GM12872 (cell line): ENCODE measurements around the gene USH2A.

ENCODE experiments used
- TF ChIP-seq, protein P1 (sequence below): IDR thresholded peaks from 3 replicates; pipeline ENCODE4 v1.5.1; 2011; ENCODE audit warnings: low read depth, mild to moderate bottlenecking, low read length, moderate library complexity; ENCODE audit not compliant: insufficient read depth

Gene USH2A

DNA sequence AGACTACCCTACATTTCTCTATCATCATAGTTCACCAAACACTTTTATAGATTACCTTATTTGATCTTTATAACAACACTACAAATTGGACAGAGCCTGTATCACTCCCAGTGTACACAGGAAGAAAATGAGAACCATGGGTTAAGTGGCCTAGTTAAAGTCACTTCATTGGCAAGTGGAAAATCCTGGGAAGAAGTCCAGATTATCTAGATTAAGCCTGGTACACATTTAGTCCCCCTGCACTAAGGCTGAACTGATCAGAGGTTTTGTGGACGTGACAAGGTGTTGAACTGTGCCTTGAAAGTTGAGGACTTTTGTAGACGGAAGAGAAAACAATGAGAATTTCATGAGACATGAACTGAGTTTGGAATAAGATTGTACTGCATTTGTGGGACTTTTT, 7.5 kb upstream of the USH2A start:
- TF ChIP-seq, protein P1, sequence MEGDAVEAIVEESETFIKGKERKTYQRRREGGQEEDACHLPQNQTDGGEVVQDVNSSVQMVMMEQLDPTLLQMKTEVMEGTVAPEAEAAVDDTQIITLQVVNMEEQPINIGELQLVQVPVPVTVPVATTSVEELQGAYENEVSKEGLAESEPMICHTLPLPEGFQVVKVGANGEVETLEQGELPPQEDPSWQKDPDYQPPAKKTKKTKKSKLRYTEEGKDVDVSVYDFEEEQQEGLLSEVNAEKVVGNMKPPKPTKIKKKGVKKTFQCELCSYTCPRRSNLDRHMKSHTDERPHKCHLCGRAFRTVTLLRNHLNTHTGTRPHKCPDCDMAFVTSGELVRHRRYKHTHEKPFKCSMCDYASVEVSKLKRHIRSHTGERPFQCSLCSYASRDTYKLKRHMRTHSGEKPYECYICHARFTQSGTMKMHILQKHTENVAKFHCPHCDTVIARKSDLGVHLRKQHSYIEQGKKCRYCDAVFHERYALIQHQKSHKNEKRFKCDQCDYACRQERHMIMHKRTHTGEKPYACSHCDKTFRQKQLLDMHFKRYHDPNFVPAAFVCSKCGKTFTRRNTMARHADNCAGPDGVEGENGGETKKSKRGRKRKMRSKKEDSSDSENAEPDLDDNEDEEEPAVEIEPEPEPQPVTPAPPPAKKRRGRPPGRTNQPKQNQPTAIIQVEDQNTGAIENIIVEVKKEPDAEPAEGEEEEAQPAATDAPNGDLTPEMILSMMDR, result no peak

DNA sequence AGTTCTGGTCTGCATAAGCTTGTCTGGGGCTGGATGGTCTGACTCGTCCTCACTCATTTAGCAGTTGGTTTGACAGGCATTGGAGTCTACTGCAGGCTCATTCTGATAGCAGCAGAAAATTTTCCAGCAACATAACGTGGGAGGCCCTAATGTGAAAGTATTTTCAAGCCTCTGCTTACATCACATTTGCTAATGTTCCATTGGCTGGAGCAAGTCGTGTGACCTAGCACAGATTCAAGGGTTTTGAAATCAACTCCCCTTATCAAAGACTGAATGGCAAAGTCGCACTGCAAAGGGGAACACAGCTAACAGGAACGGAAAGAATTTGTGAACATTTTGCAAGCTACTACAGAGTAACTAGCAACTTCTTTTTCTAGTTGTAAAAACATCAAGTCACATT, 2.3 kb upstream of the USH2A start:
- TF ChIP-seq, protein P1, result no peak

DNA sequence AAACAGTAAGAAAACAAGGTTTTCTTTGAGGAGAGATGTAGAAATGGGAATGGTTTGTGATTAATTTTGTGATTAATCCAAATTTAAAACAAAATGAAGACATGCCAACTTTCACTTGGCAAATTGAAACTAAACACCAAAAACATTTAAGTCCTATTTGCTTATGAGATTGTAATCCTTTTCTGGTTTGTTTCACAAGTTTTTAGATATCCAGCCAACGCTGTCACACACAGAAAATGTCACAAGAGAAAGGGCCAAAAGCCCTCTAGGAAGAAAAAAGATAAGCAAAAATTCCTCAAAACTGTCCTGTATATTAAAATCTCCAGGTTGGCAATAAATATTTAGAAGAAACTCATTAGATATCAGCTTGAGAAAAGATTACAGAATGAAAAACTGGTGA, 2.5 kb downstream of the USH2A start:
- TF ChIP-seq, protein P1, result no peak

DNA sequence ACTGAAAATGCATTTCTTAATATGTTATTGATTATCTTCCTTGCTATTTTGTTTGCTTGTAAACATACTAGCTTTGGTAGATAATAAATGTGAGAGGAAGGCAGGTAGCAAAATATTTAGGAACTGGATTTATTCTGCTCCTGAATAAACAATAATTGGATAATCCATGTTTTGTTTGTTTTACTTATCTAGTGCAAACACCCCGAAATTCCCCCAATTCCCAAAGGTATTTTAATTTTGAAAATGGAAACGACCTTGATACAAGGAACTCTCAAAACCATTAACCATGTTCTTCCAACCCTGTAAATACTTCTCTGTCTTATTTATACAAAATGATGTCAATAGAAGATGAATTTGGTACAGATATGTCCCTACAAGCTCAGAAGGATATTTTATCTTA, 3.0 kb downstream of the USH2A start:
- TF ChIP-seq, protein P1, result no peak

DNA sequence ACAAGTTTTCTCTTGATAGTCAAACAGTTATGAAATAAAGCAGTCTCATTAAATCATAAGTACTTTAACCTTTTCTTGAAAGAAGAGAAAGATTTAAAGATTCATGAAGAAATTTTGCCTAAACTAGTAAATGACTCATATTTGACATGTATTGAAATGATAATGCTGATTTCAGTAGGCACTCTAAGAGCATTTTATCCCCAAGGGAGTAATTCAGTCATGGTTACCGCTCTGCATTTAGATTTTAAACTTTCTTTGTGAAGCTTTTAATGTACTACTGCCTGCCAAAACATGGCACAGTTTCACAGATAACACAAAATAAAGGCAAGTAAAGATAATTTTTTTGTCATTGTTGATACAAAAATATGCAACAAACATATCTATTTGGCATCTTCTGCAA, 6.8 kb downstream of the USH2A start:
- TF ChIP-seq, protein P1, result no peak

DNA sequence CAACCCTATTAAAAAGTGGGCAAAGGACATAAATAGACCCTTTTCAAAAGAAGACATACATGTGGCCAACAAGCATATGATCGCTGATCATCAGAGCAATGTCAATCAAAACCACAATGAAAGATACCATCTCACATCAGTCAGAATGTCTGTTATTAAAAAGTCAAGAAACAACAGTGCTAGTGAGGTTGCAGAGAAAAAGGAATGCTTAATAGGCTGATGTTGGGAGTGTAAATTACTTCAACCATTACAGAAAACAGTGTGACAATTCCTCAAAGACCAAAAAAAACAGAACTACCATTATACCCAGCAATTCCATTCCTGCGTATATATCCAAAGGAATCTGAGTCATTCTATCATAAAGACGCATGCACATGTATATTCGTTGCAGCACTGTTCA, 13.2 kb downstream of the USH2A start:
- TF ChIP-seq, protein P1, result no peak

DNA sequence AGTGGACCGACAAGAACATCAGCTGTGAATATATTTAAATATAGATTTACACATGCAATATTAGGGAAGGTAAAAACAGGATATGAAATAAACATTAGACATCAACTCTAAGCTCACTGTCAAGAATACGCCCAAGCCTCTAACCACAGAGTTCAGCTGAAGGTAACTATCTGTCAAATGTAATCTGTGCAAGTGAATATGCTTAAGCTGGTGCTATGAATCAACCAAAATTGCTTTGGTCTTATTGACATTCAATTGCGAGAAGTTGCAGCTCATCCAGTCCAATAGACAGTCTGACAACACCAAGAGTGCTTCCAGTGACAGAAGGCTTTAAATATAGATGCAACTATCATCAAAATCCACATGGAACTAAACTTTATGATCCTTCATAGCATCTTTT, 32.3 kb downstream of the USH2A start:
- TF ChIP-seq, protein P1, result no peak

DNA sequence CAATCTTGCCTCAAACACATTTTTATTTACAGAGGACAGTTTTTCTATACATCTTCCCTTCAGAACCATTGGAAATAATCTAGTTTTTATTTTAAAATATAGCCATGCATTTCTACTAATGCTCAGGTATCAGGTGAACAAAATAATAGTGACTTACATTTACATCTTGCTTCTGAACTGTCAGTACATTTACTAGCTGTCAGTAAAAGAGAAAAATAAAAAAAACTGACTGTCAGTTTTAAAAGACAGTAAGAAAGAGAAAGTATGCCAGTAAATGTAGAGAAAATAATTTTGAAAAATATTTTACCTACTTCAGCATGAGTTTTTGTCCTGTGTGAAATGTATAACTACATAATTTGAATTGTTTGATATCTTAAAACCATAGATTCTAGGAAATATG, 33.5 kb downstream of the USH2A start:
- TF ChIP-seq, protein P1, result no peak
